Esophagus mucosa (tissue), 1 donor: Measurements from ENCODE around the gene ACSL1. TPM values are rescaled to one million over a fixed set of nuclear protein-coding genes. Genes with fewer than 3 reads are reported as not detected.

Experiments
- ATAC-seq: fragments of 200-7000 bp; cut with Tn5 transposase; one replicate; pipeline ENCODE4 v1.9.1; 2020
- total RNA-seq: library from RNA; stranded (reverse); gene quantifications from one replicate; pipeline ENCODE4 v1.2.4, GENCODE V29; 2023
- donor health status: DM: yes; HTN: yes; CAD: no.

ACSL1 gene
- total RNA-seq, 1 donor from 2014 or later: 74.3 TPM

- ATAC-seq: no peak
Observed at GRCh38 chr4:184810720-184811119, 15.0 kb downstream of the ACSL1 start.

GRCh38 chr4:184808713-184809050, 17.1 kb downstream of the ACSL1 start:
- ATAC-seq: no peak

- no peak for ATAC-seq
Observed at GRCh38 chr4:184807797-184808712, 17.7 kb downstream of the ACSL1 start.

GRCh38 chr4:184807256-184807655, 18.5 kb downstream of the ACSL1 start:
- peak; percentile 62 for ATAC-seq

- no peak for ATAC-seq
Observed at GRCh38 chr4:184806711-184807110, 19.1 kb downstream of the ACSL1 start.

- no peak for ATAC-seq
Observed at GRCh38 chr4:184806229-184806550, 19.6 kb downstream of the ACSL1 start.

- ATAC-seq: peak; percentile 94
Observed at GRCh38 chr4:184805462-184806228, 20.1 kb downstream of the ACSL1 start.

GRCh38 chr4:184804621-184805020, 21.1 kb downstream of the ACSL1 start:
- no peak for ATAC-seq

- ATAC-seq: peak; percentile 26
Observed at GRCh38 chr4:184803874-184804273, 21.9 kb downstream of the ACSL1 start.

GRCh38 chr4:184803133-184803532, 22.6 kb downstream of the ACSL1 start:
- no peak for ATAC-seq

- no peak for ATAC-seq
Observed at GRCh38 chr4:184802697-184803015, 23.1 kb downstream of the ACSL1 start.

- ATAC-seq: peak; percentile 28
Observed at GRCh38 chr4:184801781-184802696, 23.7 kb downstream of the ACSL1 start.

GRCh38 chr4:184798504-184798903, 27.3 kb downstream of the ACSL1 start:
- no peak for ATAC-seq

- no peak for ATAC-seq
Observed at GRCh38 chr4:184796906-184797305, 28.9 kb downstream of the ACSL1 start.

GRCh38 chr4:184795214-184795844, 30.4 kb downstream of the ACSL1 start:
- no peak for ATAC-seq

GRCh38 chr4:184794470-184794869, 31.3 kb downstream of the ACSL1 start:
- ATAC-seq: no peak

GRCh38 chr4:184793735-184794355, 31.9 kb downstream of the ACSL1 start:
- ATAC-seq: no peak

- peak; percentile 91 for ATAC-seq
Observed at GRCh38 chr4:184792950-184793555, 32.7 kb downstream of the ACSL1 start.

- no peak for ATAC-seq
Observed at GRCh38 chr4:184792334-184792733, 33.4 kb downstream of the ACSL1 start.

- no peak for ATAC-seq
Observed at GRCh38 chr4:184790826-184791225, 34.9 kb downstream of the ACSL1 start.

- ATAC-seq: no peak
Observed at GRCh38 chr4:184787766-184788503, 37.8 kb downstream of the ACSL1 start.
